ENCODE results near the gene UQCC3. TPM values are rescaled to one million over a fixed set of nuclear protein-coding genes. Genes with fewer than 3 reads are reported as not detected.

UQCC3 gene
- total RNA-seq, 1 donor, result 1.3 TPM

GRCh38 chr11:62719302-62719978, 48.0 kb downstream of the UQCC3 start:
- H3K4me3 ChIP-seq (ENCODE audit: low read length), result no peak overlapping the region

GRCh38 chr11:62721994-62722393, 50.5 kb downstream of the UQCC3 start:
- H3K4me1 ChIP-seq (ENCODE audit: insufficient read depth, low read length), result peaks cover 32% of the 10 kb centered on the region
- no peaks in the 10 kb centered on the region for H3K27me3 ChIP-seq (ENCODE audit: insufficient read depth, low read length)
- no peak overlapping the region for H3K4me3 ChIP-seq (ENCODE audit: low read length)
- no peaks in the 10 kb centered on the region for H3K9me3 ChIP-seq (ENCODE audit: low read depth, low read length)

More at GRCh38 chr11:62719302-62719978, 48.0 kb downstream of the UQCC3 start:
- H3K27me3 ChIP-seq (ENCODE audit: insufficient read depth, low read length), result no peaks in the 10 kb centered on the region
- H3K4me1 ChIP-seq (ENCODE audit: insufficient read depth, low read length), result peaks cover 12% of the 10 kb centered on the region
- H3K9me3 ChIP-seq (ENCODE audit: low read depth, low read length), result no peaks in the 10 kb centered on the region

Other genes with a start within 250 kb of the UQCC3 start
- 281 TPM for gene AHNAK, start 124.9 kb upstream of the UQCC3 start, total RNA-seq
- gene EEF1G, start 97.8 kb upstream of the UQCC3 start, total RNA-seq, result 2,066 TPM
- gene TUT1, start 80.2 kb upstream of the UQCC3 start, total RNA-seq, result 3.3 TPM
- gene MTA2, start 69.8 kb upstream of the UQCC3 start, total RNA-seq, result 102 TPM
- gene EML3, start 58.9 kb upstream of the UQCC3 start, total RNA-seq, result 32.2 TPM
- gene ROM1, start 58.4 kb upstream of the UQCC3 start, total RNA-seq, result 1.3 TPM
- 15.7 TPM for gene B3GAT3, start 49.7 kb upstream of the UQCC3 start, total RNA-seq
- gene GANAB, start 25.1 kb upstream of the UQCC3 start, total RNA-seq, result 50.1 TPM
- 12.4 TPM for gene INTS5, start 18.4 kb upstream of the UQCC3 start, total RNA-seq
- gene C11orf98, start 6.5 kb upstream of the UQCC3 start, total RNA-seq, result 4.9 TPM
- gene CSKMT, start 6.4 kb upstream of the UQCC3 start, total RNA-seq, result 58.0 TPM
- gene LBHD1, start 594 bp downstream of the UQCC3 start, total RNA-seq, result 5.9 TPM
- gene UBXN1, start 7.4 kb downstream of the UQCC3 start, total RNA-seq, result 136 TPM
- not detected for gene LRRN4CL, start 17.9 kb downstream of the UQCC3 start, total RNA-seq
- gene BSCL2, start 35.8 kb downstream of the UQCC3 start, total RNA-seq, result 14.9 TPM
- not detected for gene GNG3, start 36.0 kb downstream of the UQCC3 start, total RNA-seq
- gene HNRNPUL2, start 55.8 kb downstream of the UQCC3 start, total RNA-seq, result 13.3 TPM
- 7.5 TPM for gene TTC9C, start 56.8 kb downstream of the UQCC3 start, total RNA-seq
- 5.7 TPM for gene ZBTB3, start 82.5 kb downstream of the UQCC3 start, total RNA-seq
- gene POLR2G, start 89.9 kb downstream of the UQCC3 start, total RNA-seq, result 32.0 TPM
- 7.3 TPM for gene TAF6L, start 99.7 kb downstream of the UQCC3 start, total RNA-seq
- gene TMEM179B, start 115.7 kb downstream of the UQCC3 start, total RNA-seq, result 25.8 TPM
- 8.5 TPM for gene TMEM223, start 120.3 kb downstream of the UQCC3 start, total RNA-seq
- gene NXF1, start 133.8 kb downstream of the UQCC3 start, total RNA-seq, result 169 TPM
- gene STX5, start 160.4 kb downstream of the UQCC3 start, total RNA-seq, result 48.2 TPM
- gene TEX54, start 161.2 kb downstream of the UQCC3 start, total RNA-seq, result 2.4 TPM
- gene WDR74, start 167.9 kb downstream of the UQCC3 start, total RNA-seq, result 143 TPM
- 125 TPM for gene SLC3A2, start 209.2 kb downstream of the UQCC3 start, total RNA-seq
- not detected for gene CHRM1, start 249.7 kb downstream of the UQCC3 start, total RNA-seq

Data from mononuclear cell (primary cell).